Measurements from ENCODE around the gene UACA.
"Not testable (repeated sequence)": the region's sequence is repeated elsewhere in the genome, so short reads cannot be mapped to it uniquely, and the experiment has no call there.

Gene UACA

GRCh38 chr15:70664494-70664893 lies 98.9 kb downstream of the UACA start:
- no peak overlapping the region for H3K4me3 ChIP-seq (ENCODE audit: low read length)
- DNase-seq (ENCODE audit: low read depth) = no peak
- TF ChIP-seq CTCF (conservative IDR thresholded peaks at IDR 0.05; ENCODE audit: low read depth, low read length) = no peak

- DNase-seq (ENCODE audit: low read depth); H3K4me3 ChIP-seq (ENCODE audit: low read length): not testable (repeated sequence)
These were observed 100.3 kb downstream of the UACA start for GRCh38 chr15:70663069-70663468.

DNA sequence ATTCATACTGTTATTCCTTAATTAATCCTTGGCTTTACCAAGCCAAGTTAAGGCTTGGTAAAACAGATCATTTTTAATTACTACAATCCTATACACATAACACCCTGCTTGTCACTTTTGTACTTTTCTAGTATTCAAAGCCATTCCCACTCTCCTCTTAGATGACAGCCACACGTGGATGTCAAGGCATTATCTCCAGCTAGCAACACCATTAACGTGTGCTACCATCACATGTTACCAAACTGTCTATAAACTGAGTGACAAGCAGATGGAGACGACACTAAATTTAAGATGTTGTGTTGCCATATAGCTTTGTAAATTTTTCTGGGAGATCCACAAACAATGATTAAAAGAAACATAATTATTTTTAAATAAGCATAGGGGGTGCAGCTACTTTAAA lies 103.7 kb downstream of the UACA start:
- TF ChIP-seq CTCF (conservative IDR thresholded peaks at IDR 0.05; ENCODE audit: low read depth, low read length) = no peak
- H3K4me3 ChIP-seq (ENCODE audit: low read length) = no peak overlapping the region
- DNase-seq (ENCODE audit: low read depth) = no peak

DNA sequence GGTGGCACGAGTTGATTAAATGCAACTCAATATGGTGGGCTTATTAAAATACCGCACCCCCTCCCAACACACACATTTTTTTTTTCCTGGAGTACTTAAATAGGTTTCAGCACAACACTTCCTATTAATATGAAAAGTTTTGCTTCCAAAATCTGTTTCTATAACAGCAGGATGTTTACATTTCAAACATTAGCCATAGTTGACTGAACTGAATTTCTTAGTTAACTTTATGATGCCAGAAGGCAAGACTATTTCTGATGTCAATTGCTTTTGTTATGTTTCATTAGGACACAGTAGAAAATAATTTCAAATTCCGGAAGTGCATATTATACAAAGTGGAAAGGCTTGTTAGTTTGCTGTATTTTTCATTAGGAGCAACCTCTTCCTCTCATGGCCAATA lies 104.7 kb downstream of the UACA start:
- no peak overlapping the region for H3K4me3 ChIP-seq (ENCODE audit: low read length)
- no peak for TF ChIP-seq CTCF (conservative IDR thresholded peaks at IDR 0.05; ENCODE audit: low read depth, low read length)

GRCh38 chr15:70653426-70653825 lies 109.9 kb downstream of the UACA start:
- DNase-seq (ENCODE audit: low read depth) = no peak
- no peak overlapping the region for H3K4me3 ChIP-seq (ENCODE audit: low read length)
- TF ChIP-seq CTCF (conservative IDR thresholded peaks at IDR 0.05; ENCODE audit: low read depth, low read length) = no peak

More for the DNA sequence above, 104.7 kb downstream of the UACA start:
- DNase-seq (ENCODE audit: low read depth) = no peak

DNA sequence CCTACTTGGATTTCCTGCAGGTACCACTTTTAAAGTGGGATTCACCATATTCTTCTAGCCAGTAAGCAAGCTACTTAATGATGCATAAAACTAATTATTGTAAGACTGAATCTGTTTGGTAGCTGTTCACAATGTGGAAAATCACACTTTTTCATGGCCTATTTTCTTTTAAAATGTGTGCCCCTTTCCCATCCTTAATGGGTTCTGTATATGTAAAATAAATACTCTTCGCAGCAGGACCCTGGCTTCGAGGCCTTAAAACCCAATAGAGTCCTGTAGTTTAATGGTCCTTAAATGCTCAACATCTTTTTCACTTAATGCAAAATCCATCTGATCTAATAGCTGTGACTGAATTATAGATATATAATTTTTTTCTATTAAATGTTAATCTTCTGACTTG lies 111.0 kb downstream of the UACA start:
- no peak for TF ChIP-seq CTCF (conservative IDR thresholded peaks at IDR 0.05; ENCODE audit: low read depth, low read length)
- DNase-seq (ENCODE audit: low read depth) = no peak
- H3K4me3 ChIP-seq (ENCODE audit: low read length) = no peak overlapping the region

- no peak for DNase-seq (ENCODE audit: low read depth)
- no peak for TF ChIP-seq CTCF (conservative IDR thresholded peaks at IDR 0.05; ENCODE audit: low read depth, low read length)
- H3K4me3 ChIP-seq (ENCODE audit: low read length) = no peak overlapping the region
These were observed 112.0 kb downstream of the UACA start for GRCh38 chr15:70651303-70651845.
